Measurements from ENCODE around the gene SSR2.

Gene SSR2

DNA sequence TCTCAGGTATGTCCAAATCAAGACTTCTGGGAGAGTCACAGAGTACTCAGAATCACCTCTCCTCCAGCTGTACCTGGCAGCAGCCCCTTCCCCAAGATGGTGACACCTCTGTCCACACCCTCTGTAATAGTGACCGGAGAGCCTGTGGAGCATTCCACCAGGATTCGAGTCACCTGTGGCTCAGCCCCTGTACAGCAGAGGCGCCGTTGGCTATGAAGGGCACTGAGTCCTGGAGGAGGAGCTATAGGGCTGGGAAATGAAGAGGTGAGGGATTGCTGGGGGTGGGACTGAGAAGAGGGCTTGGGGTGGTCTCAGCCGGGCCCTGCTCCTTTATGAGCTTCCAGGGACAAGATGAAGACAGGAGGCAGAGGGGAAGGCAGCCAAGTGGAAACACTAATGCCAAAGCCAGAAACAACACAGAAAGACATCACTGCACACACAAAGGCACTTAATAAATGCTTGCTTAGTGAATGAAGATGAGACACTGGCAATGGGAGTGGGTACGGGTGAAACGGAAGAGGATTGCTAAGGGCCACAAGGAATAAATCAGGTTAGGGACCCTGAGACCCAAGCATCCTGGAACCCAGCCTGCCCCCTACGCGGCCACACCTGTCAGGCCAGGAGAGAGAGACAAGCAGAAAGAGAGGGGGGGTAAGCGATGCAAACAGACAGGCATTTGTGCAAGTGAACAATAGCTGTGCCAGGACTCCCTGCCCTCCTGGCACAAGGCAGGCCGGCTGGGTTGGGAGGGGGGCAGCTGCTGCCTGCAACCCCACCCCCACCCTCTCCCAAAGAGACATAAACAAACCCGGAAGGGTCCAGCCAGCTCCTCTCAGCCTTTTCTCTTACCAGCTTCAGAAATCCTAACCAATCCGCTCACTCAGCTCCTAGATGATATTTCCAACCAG, 46.3 kb downstream of the SSR2 start:
- DNase-seq (ENCODE audit: low read depth in 3 of 3), result no peak

GRCh38 chr1:155973723-155974122, 47.0 kb downstream of the SSR2 start:
- DNase-seq (ENCODE audit: low read depth in 3 of 3), result no peak

GRCh38 chr1:155971910-155972809, 48.6 kb downstream of the SSR2 start:
- DNase-seq (ENCODE audit: low read depth in 3 of 3), result no peak

DNA sequence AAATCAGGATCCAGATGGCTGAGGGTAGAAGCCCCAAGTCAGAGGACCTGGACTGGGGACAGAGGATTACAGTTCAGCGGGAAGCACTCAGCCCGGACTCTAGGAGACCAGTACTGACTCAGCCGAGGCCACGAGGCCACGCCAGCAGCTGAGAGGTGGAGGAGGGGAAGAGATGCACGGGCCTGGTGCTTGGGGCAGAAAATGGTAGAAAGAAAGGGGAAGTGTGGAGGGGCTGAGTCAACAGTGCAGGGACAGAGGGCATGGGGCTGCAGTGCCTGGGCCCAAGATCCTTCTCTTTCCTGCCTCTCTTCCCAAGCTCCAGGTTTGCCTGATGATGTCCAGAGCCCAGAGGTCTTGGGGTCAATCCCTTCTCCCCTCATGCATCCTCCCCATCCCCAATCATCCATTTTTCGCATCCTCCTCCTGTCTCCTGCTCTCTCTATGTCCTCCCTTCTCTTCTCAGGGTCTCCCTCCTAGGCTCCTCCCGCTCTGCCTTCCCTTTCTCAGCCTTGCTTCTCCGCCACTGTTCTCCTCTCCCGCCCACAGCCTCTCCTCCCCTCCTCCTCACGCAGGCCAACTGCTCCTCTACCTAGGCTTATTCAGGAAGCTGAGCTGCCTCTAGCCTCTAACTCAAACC, 50.1 kb downstream of the SSR2 start:
- no peak for DNase-seq (ENCODE audit: low read depth in 3 of 3)

DNA sequence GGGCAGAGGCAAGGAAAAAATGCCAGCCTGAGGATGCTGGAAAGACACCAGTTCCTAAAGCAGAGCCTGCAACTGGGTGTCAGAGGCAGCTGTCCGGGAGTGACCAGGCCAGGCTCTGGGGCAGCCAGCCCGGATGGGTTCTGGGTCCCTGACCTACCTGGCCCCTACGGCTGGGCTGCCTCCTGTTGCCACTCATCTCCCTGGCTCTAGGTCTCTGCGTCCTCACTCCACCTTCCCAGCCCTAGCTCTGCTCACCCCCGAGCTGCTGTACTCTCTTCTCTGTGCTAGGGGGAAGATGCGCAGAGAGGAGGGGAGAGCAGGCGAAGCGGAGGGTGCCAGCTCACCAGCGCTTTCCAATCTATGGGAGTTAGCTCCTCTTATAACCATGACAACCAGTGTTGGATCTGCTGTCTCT, 51.4 kb downstream of the SSR2 start:
- no peak for DNase-seq (ENCODE audit: low read depth in 3 of 3)

GRCh38 chr1:155968670-155969069, 52.1 kb downstream of the SSR2 start:
- DNase-seq (ENCODE audit: low read depth in 3 of 3), result no peak

DNA sequence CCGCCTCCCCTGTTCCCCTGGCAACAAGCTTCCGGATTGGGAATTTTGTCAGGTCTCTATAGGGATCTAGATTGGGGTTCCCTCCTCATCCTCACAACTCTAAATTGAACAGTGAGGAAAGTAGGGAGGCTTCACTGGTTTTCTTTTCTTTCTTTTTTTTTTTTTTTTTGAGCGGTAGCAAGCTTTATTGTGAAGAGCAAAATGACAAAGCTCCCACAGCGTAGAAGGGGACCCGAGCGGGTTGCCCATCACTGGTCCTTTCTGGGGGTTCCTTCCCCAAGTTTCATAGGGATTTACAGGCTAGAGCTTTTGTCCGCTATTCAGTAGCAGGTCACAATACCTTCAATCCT, 52.7 kb downstream of the SSR2 start:
- DNase-seq (ENCODE audit: low read depth in 3 of 3), result no peak

DNA sequence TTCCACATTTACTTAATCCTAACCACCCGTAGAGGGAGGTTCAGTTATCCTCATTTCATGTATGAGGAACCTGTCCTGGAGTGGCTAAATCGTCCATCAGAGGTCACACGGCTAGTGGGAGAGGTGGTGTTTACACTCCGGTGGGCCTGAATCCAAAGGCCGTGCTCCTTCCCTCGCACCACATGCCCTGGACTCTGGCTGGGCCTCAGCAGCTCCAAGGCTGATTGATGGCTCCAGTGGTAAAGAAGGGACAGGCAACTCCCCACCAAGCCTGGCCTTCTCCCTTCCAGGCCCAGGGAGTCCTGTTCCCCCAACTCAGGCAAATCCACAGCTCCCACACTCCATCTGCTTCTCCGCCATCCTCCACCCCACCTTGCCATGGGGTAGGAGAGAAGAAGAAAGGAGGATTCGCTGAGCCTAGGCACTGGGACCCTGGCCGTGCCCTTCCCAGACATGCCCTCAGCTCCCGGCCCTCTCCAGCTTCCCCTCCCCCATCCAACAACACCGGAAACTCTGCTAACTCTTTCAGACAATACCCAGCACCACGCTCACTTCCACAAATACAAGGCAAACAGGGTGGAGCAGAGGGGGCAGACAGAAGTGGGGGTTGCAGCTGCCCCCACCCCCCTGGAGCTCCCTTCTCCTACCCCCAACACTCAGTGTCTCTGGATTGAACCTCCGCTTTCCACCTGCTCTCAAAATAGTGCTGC, 53.3 kb downstream of the SSR2 start:
- DNase-seq (ENCODE audit: low read depth in 3 of 3), result no peak

DNA sequence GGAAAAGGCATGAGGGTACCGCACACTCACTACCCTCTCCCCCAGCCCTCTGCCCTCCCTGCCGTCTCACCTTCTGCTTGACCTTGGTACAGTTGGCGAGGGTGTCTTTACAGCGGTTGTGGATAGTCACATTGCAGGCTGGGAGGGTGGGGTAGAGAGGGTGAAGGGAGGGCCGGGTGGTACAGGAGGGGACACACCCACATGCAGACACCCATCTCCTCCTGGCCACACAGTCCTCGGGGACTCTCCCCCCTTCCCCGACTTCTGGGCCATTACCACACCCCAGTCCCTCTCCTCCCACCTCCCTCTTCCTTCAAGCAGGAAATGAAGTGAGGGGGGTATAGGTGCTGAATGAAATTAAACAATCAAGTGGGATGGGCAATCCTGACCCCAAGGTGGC, 54.0 kb downstream of the SSR2 start:
- DNase-seq (ENCODE audit: low read depth in 3 of 3), result no peak

GRCh38 chr1:155966135-155966534, 54.6 kb downstream of the SSR2 start:
- no peak for DNase-seq (ENCODE audit: low read depth in 3 of 3)

DNA sequence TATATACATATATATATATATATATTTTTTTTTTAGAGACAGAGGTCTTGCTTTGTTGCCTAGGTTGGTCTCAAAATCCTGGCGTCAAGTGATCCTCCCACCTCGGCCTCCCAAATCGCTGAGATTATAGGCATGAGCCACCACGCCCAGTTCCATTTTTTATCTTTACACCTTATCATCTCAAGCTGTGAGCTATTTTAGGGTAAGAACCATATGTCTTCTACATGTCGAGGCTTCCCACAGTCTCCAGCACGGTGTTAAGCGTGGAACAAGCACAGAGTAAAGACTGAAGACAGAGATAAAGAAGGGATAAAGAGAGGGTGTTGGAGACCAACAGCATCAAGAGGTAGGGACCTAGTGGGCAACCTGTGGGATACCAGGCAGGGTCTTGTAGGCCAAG, 56.6 kb downstream of the SSR2 start:
- DNase-seq (ENCODE audit: low read depth in 3 of 3), result no peak

- DNase-seq (ENCODE audit: low read depth in 3 of 3), result no peak
These were observed 58.0 kb downstream of the SSR2 start for GRCh38 chr1:155962599-155963211.

GRCh38 chr1:155961937-155962336, 58.8 kb downstream of the SSR2 start:
- DNase-seq (ENCODE audit: low read depth in 3 of 3), result no peak

DNA sequence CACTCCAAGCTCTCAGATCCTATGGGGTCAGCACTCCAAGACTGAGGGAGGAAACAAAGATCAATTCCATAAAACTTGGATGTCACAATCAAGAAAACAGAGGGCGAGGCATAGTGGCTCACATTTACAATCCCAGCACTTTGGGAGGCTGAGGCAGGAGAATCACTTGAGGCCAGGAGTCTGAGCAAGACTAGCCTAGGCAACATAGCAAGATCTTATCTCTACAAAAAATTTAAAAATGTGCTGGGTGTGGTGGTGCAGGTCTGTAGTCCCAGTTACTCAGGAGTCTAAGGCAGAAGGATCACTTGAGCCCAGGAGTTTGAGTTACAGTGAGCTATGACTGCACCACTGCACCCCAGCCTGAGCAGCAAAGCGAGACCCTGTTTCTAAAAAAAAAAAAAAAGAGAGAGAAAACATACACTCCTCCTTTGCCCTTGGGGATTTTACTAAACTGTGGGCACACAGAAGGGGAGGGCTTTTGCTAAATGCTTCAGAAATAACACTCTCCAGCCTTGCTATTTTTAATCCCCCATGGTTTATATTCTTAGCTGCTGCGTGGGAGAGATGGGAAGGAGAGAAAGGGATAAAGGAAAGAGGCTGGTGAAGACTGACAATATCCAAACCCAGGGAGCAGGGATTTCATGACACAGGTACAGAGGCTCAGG, 60.5 kb downstream of the SSR2 start:
- no peak for DNase-seq (ENCODE audit: low read depth in 3 of 3)
